ENCODE results near the gene ZSCAN26.
A peak's percentile ranks its signal among the peaks of the same experiment; 100 is the strongest.

- TF ChIP-seq POLR2AphosphoS5 (IDR thresholded peaks at IDR 0.05; ENCODE audit: low read depth, low read length), result no peak
- peak; percentile 37; the same call in 1 of the 2 replicates for TF ChIP-seq POLR2A (IDR thresholded peaks at IDR 0.05; ENCODE audit: low read depth, low read length)
- no peak for TF ChIP-seq TAF1 (IDR thresholded peaks at IDR 0.05; ENCODE audit: borderline replicate concordance, low read depth, low read length)
These were observed 12.8 kb upstream of the ZSCAN26 start for GRCh38 chr6:28254121-28254519.
